Dermis blood vessel endothelial cell (primary cell): ENCODE measurements around the gene SERTAD1. TPM values are rescaled to one million over a fixed set of nuclear protein-coding genes. Genes with fewer than 3 reads are reported as not detected.
"Not testable (repeated sequence)": the region's sequence is repeated elsewhere in the genome, so short reads cannot be mapped to it uniquely, and the experiment has no call there.

Experiments used
- DNase-seq: peaks from one replicate; pipeline ENCODE4 v3.0.0; 2010
- total RNA-seq: library from RNA; depleted of rRNA; stranded (reverse); fragments of >200 nt; gene quantifications from 2 replicates; pipeline ENCODE4 v1.2.3, GENCODE V29; 2014

SERTAD1 gene
- total RNA-seq, 1 donor from 2014 or later: 38.1 TPM

- no peak for DNase-seq
Measured at GRCh38 chr19:40421993-40422747, 3.6 kb downstream of the SERTAD1 start.

- peak; percentile 94 for DNase-seq
Measured at GRCh38 chr19:40420766-40421765, 4.7 kb downstream of the SERTAD1 start.

- DNase-seq: no peak
Measured at GRCh38 chr19:40420451-40420765, 5.4 kb downstream of the SERTAD1 start.

GRCh38 chr19:40419780-40420179, 6.0 kb downstream of the SERTAD1 start:
- DNase-seq: no peak

- no peak for DNase-seq
Measured at GRCh38 chr19:40419066-40419612, 6.7 kb downstream of the SERTAD1 start.

- no peak for DNase-seq
Measured at GRCh38 chr19:40418040-40418439, 7.8 kb downstream of the SERTAD1 start.

GRCh38 chr19:40417643-40417981, 8.2 kb downstream of the SERTAD1 start:
- no peak for DNase-seq

GRCh38 chr19:40416918-40417642, 8.7 kb downstream of the SERTAD1 start:
- peak; percentile 48 for DNase-seq

- no peak for DNase-seq
Measured at GRCh38 chr19:40415768-40416167, 10.0 kb downstream of the SERTAD1 start.

GRCh38 chr19:40414542-40415535, 11.0 kb downstream of the SERTAD1 start:
- no peak for DNase-seq

- no peak for DNase-seq
Measured at GRCh38 chr19:40413291-40413845, 12.4 kb downstream of the SERTAD1 start, which contains the start of gene PRX. TSS of gene PRX (minus strand) at chr19:40413378. CDS start at chr19:40407932, 5,446 bp downstream.

GRCh38 chr19:40412866-40413265, 12.9 kb downstream of the SERTAD1 start:
- no peak for DNase-seq

- no peak for DNase-seq
Measured at GRCh38 chr19:40411958-40412499, 13.8 kb downstream of the SERTAD1 start.

- DNase-seq: no peak
Measured at GRCh38 chr19:40411125-40411842, 14.5 kb downstream of the SERTAD1 start.

- no peak for DNase-seq
Measured at GRCh38 chr19:40410030-40410389, 15.8 kb downstream of the SERTAD1 start.

GRCh38 chr19:40408598-40408925, 17.2 kb downstream of the SERTAD1 start:
- DNase-seq: not testable (repeated sequence)

GRCh38 chr19:40407714-40408597, 17.8 kb downstream of the SERTAD1 start:
- DNase-seq: no peak

GRCh38 chr19:40403262-40403984, 22.4 kb downstream of the SERTAD1 start:
- peak; percentile 93 for DNase-seq

- DNase-seq: no peak
Measured at GRCh38 chr19:40400559-40400958, 25.2 kb downstream of the SERTAD1 start.
